Measurements from ENCODE around the gene RALY. TPM values are rescaled to one million over a fixed set of nuclear protein-coding genes. Genes with fewer than 3 reads are reported as not detected.

The RALY gene
- total and polyA plus RNA-seq, 2 experiments from 2014 or later = 122 to 240 TPM

GRCh38 chr20:34109442-34109841, 115.7 kb downstream of the RALY start:
- 94% methylated on average over 6 of the region's 6 CpGs for WGBS (ENCODE audit: low lambda C conversion rate, missing lambda C conversion rate)
- no peak overlapping the region for H3K4me3 ChIP-seq
- peaks cover 68% of the 10 kb centered on the region for H4K20me1 ChIP-seq (ENCODE audit: insufficient read depth, poor library complexity, severe bottlenecking)
- H3K4me1 ChIP-seq (ENCODE audit: insufficient read depth) = peaks cover 22% of the 10 kb centered on the region
- H3K27me3 ChIP-seq = no peaks in the 10 kb centered on the region
- H3K4me2 ChIP-seq = peak overlapping the region; percentile 78
- H3K79me2 ChIP-seq = peaks cover 74% of the 10 kb centered on the region
- no peak overlapping the region for H3K27ac ChIP-seq
- H2AFZ ChIP-seq = no peak overlapping the region
- no peaks in the 10 kb centered on the region for H3K36me3 ChIP-seq (replicated peaks; ENCODE audit: insufficient read depth, low read depth)
- no peak for TF ChIP-seq CTCF (IDR thresholded peaks at IDR 0.05; ENCODE audit: poor library complexity)
- no peak for TF ChIP-seq EZH2phosphoT487 (IDR thresholded peaks at IDR 0.05; ENCODE audit: low read depth, severe bottlenecking, unreplicated experiment)
- no peaks in the 10 kb centered on the region for H3K9me2 ChIP-seq (replicated peaks; ENCODE audit: insufficient read depth)
- H3K9me3 ChIP-seq (ENCODE audit: low read depth) = no peaks in the 10 kb centered on the region
- DNase-seq (ENCODE audit: low spot score) = no peak

- H3K36me3 ChIP-seq (replicated peaks; ENCODE audit: insufficient read depth, low read depth) = no peaks in the 10 kb centered on the region
- no peaks in the 10 kb centered on the region for H3K27me3 ChIP-seq
- H3K4me2 ChIP-seq = peak overlapping the region; percentile 78
- 73% methylated on average over 10 of the region's 10 CpGs for WGBS (ENCODE audit: low lambda C conversion rate, missing lambda C conversion rate)
- no peaks in the 10 kb centered on the region for H3K9me3 ChIP-seq (ENCODE audit: low read depth)
- H2AFZ ChIP-seq = no peak overlapping the region
- H4K20me1 ChIP-seq (ENCODE audit: insufficient read depth, poor library complexity, severe bottlenecking) = peaks cover 60% of the 10 kb centered on the region
- peak overlapping the region; percentile 95 for H3K27ac ChIP-seq
- H3K4me3 ChIP-seq = peak overlapping the region; percentile 60
- peaks cover 22% of the 10 kb centered on the region for H3K4me1 ChIP-seq (ENCODE audit: insufficient read depth)
- H3K79me2 ChIP-seq = peaks cover 66% of the 10 kb centered on the region
- no peaks in the 10 kb centered on the region for H3K9me2 ChIP-seq (replicated peaks; ENCODE audit: insufficient read depth)
- DNase-seq (ENCODE audit: low spot score) = no peak
- TF ChIP-seq EZH2phosphoT487 (IDR thresholded peaks at IDR 0.05; ENCODE audit: low read depth, severe bottlenecking, unreplicated experiment) (no peak), CTCF (IDR thresholded peaks at IDR 0.05; ENCODE audit: poor library complexity) (no peak), EZH2 (IDR thresholded peaks at IDR 0.05; ENCODE audit: borderline replicate concordance) (no peak)
These were observed 116.5 kb downstream of the RALY start for GRCh38 chr20:34110025-34110744.

- 6% methylated on average over 22 of the region's 22 CpGs for WGBS (ENCODE audit: low lambda C conversion rate, missing lambda C conversion rate)
- Histone ChIP-seq H3K36me3 (replicated peaks; ENCODE audit: insufficient read depth, low read depth) (no peaks in the 10 kb centered on the region), H3K27me3 (no peaks in the 10 kb centered on the region), H2AFZ (peak overlapping the region; percentile 8), H3K79me2 (peaks cover 58% of the 10 kb centered on the region), H3K9me2 (replicated peaks; ENCODE audit: insufficient read depth) (no peaks in the 10 kb centered on the region), H3K9me3 (ENCODE audit: low read depth) (no peaks in the 10 kb centered on the region), H3K27ac (peak overlapping the region; percentile 95), H3K4me2 (peak overlapping the region; percentile 78), H3K4me3 (peak overlapping the region; percentile 60), H3K4me1 (ENCODE audit: insufficient read depth) (peaks cover 22% of the 10 kb centered on the region), H4K20me1 (ENCODE audit: insufficient read depth, poor library complexity, severe bottlenecking) (peaks cover 52% of the 10 kb centered on the region)
- DNase-seq (ENCODE audit: low spot score) = peak; percentile 40
- TF ChIP-seq CTCF (IDR thresholded peaks at IDR 0.05; ENCODE audit: poor library complexity) (peak; percentile 20), EZH2phosphoT487 (IDR thresholded peaks at IDR 0.05; ENCODE audit: low read depth, severe bottlenecking, unreplicated experiment) (no peak), EZH2 (IDR thresholded peaks at IDR 0.05; ENCODE audit: borderline replicate concordance) (no peak)
These were observed 117.3 kb downstream of the RALY start for GRCh38 chr20:34110745-34111641.

Data from hepatocyte (in vitro differentiated cells).